ENCODE measurements around the gene CHGA. TPM values are rescaled to one million over a fixed set of nuclear protein-coding genes. Genes with fewer than 3 reads are reported as not detected.

CHGA gene
- total and polyA plus RNA-seq, 2 of the 13 experiments (the other 11 are each of a cell fraction or from before 2014, with no cell fraction given): not detected

DNA sequence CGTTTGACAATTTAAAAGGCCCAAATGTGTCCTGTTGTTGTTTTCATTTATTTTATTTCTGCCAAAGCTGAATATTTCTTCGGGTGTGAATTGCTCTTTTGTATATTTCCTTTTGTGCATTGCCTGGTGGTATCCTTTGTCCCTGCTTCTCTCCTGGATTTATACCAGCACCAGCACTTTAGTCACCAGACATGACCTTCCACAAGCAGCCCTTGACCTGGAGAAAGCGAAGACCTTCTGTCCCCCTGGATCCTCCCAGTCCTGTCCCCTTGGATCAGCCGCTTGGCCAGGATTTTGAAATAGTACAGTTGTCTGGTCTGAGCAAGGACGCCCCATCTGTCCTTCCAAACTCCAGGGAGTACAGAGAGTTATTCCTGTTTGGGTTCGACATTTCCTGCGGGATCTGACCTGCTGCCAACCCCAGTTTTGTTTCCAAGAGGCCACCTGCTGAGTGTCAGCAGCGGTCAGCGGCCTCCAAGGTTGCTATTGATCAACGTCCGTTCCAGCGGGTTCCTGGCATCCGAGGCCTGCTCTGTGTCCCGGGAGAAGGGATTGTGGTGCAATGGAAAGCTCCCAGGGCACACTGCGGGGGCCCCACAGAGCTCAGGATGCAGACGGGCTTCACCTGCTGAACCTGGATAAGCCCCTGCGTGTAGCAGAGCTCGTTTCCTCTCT lies 45.1 kb upstream of the CHGA start (continued):
- TF ChIP-seq, protein P1, sequence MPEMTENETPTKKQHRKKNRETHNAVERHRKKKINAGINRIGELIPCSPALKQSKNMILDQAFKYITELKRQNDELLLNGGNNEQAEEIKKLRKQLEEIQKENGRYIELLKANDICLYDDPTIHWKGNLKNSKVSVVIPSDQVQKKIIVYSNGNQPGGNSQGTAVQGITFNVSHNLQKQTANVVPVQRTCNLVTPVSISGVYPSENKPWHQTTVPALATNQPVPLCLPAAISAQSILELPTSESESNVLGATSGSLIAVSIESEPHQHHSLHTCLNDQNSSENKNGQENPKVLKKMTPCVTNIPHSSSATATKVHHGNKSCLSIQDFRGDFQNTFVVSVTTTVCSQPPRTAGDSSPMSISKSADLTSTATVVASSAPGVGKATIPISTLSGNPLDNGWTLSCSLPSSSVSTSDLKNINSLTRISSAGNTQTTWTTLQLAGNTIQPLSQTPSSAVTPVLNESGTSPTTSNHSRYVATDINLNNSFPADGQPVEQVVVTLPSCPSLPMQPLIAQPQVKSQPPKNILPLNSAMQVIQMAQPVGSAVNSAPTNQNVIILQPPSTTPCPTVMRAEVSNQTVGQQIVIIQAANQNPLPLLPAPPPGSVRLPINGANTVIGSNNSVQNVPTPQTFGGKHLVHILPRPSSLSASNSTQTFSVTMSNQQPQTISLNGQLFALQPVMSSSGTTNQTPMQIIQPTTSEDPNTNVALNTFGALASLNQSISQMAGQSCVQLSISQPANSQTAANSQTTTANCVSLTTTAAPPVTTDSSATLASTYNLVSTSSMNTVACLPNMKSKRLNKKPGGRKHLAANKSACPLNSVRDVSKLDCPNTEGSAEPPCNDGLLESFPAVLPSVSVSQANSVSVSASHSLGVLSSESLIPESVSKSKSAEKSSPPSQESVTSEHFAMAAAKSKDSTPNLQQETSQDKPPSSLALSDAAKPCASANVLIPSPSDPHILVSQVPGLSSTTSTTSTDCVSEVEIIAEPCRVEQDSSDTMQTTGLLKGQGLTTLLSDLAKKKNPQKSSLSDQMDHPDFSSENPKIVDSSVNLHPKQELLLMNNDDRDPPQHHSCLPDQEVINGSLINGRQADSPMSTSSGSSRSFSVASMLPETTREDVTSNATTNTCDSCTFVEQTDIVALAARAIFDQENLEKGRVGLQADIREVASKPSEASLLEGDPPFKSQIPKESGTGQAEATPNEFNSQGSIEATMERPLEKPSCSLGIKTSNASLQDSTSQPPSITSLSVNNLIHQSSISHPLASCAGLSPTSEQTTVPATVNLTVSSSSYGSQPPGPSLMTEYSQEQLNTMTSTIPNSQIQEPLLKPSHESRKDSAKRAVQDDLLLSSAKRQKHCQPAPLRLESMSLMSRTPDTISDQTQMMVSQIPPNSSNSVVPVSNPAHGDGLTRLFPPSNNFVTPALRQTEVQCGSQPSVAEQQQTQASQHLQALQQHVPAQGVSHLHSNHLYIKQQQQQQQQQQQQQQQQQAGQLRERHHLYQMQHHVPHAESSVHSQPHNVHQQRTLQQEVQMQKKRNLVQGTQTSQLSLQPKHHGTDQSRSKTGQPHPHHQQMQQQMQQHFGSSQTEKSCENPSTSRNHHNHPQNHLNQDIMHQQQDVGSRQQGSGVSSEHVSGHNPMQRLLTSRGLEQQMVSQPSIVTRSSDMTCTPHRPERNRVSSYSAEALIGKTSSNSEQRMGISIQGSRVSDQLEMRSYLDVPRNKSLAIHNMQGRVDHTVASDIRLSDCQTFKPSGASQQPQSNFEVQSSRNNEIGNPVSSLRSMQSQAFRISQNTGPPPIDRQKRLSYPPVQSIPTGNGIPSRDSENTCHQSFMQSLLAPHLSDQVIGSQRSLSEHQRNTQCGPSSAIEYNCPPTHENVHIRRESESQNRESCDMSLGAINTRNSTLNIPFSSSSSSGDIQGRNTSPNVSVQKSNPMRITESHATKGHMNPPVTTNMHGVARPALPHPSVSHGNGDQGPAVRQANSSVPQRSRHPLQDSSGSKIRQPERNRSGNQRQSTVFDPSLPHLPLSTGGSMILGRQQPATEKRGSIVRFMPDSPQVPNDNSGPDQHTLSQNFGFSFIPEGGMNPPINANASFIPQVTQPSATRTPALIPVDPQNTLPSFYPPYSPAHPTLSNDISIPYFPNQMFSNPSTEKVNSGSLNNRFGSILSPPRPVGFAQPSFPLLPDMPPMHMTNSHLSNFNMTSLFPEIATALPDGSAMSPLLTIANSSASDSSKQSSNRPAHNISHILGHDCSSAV (CRISPR knock-in tag; IDR thresholded peaks at IDR 0.05; ENCODE audit: borderline replicate concordance): no peak
- TF ChIP-seq PATZ1 (CRISPR knock-in tag; IDR thresholded peaks at IDR 0.05): 0 out of 2 replicates have a peak, but pooled peaks have one; percentile 38
- no peak for TF ChIP-seq ADNP (CRISPR knock-in tag; IDR thresholded peaks at IDR 0.05)
- TF ChIP-seq SPEN (CRISPR knock-in tag; IDR thresholded peaks at IDR 0.05; ENCODE audit: low read depth): peak; percentile 46
- peak; percentile 81 for TF ChIP-seq MEIS2 (CRISPR knock-in tag; IDR thresholded peaks at IDR 0.05)
- no peak for TF ChIP-seq ZNF432 (CRISPR knock-in tag; IDR thresholded peaks at IDR 0.05; ENCODE audit: borderline replicate concordance)
- TF ChIP-seq ZNF543 (CRISPR knock-in tag; IDR thresholded peaks at IDR 0.05): no peak
- TF ChIP-seq ZBTB7A (CRISPR knock-in tag; IDR thresholded peaks at IDR 0.05): no peak
- TF ChIP-seq ZNF121 (CRISPR knock-in tag; IDR thresholded peaks at IDR 0.05): no peak
- TF ChIP-seq, protein P2, sequence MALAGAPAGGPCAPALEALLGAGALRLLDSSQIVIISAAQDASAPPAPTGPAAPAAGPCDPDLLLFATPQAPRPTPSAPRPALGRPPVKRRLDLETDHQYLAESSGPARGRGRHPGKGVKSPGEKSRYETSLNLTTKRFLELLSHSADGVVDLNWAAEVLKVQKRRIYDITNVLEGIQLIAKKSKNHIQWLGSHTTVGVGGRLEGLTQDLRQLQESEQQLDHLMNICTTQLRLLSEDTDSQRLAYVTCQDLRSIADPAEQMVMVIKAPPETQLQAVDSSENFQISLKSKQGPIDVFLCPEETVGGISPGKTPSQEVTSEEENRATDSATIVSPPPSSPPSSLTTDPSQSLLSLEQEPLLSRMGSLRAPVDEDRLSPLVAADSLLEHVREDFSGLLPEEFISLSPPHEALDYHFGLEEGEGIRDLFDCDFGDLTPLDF (CRISPR knock-in tag; IDR thresholded peaks at IDR 0.05): no peak
- TF ChIP-seq ZNF619 (CRISPR knock-in tag; IDR thresholded peaks at IDR 0.05): no peak
- TF ChIP-seq TAF1 (CRISPR knock-in tag; IDR thresholded peaks at IDR 0.05): no peak
- TF ChIP-seq ZNF354B (CRISPR knock-in tag; IDR thresholded peaks at IDR 0.05): no peak
- no peak for TF ChIP-seq MTERF4 (CRISPR knock-in tag; IDR thresholded peaks at IDR 0.05)
- TF ChIP-seq RFXANK (CRISPR knock-in tag; IDR thresholded peaks at IDR 0.05): no peak
- no peak for TF ChIP-seq PAF1 (CRISPR knock-in tag; IDR thresholded peaks at IDR 0.05)
- TF ChIP-seq, protein P3, sequence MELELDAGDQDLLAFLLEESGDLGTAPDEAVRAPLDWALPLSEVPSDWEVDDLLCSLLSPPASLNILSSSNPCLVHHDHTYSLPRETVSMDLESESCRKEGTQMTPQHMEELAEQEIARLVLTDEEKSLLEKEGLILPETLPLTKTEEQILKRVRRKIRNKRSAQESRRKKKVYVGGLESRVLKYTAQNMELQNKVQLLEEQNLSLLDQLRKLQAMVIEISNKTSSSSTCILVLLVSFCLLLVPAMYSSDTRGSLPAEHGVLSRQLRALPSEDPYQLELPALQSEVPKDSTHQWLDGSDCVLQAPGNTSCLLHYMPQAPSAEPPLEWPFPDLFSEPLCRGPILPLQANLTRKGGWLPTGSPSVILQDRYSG (CRISPR knock-in tag; IDR thresholded peaks at IDR 0.05): no peak
